Esophagus squamous epithelium (tissue), 5 donors: ENCODE data around the gene SDHAF3. TPM values are rescaled to one million over a fixed set of nuclear protein-coding genes. Genes with fewer than 3 reads are reported as not detected.

Source experiments
- DNase-seq: peaks from one replicate; lab custom pipeline; 2025; lab: John Stamatoyannopoulos, UW
- H3K27ac ChIP-seq, 4 donors: fragments of 200-600 bp; sonication (generic); one replicate each; pipeline ENCODE4 v1.5.1; 2016 to 2019; ENCODE audit warnings: mild to moderate bottlenecking in 1 of 4
- H3K27me3 ChIP-seq, 4 donors: fragments of 200-600 bp; sonication (generic); 1 replicate in 3 of 4; 2 replicates in 1 of 4; pipeline versions ENCODE4 v1.5.1 to v1.6.0; 2017 to 2021; ENCODE audit warnings: antibody characterized with exemption in 1 of 4
- H3K36me3 ChIP-seq, 3 donors: fragments of 200-600 bp; sonication (generic); one replicate each; pipeline ENCODE4 v1.5.1; 2016 to 2019
- H3K4me1 ChIP-seq, 3 donors: fragments of 200-600 bp; sonication (generic); one replicate each; pipeline ENCODE4 v1.5.1; 2017 to 2019
- H3K4me3 ChIP-seq, 4 donors: fragments of 200-600 bp; sonication (generic); 1 replicate in 3 of 4; 2 replicates in 1 of 4; pipeline ENCODE4 v1.5.1; 2016 to 2019; ENCODE audit warnings: mild to moderate bottlenecking in 2 of 4, moderate library complexity in 1 of 4
- H3K9me3 ChIP-seq, 3 donors: fragments of 200-600 bp; sonication (generic); one replicate each; pipeline ENCODE4 v1.5.1; 2016 to 2019
- CTCF ChIP-seq, 6 experiments: fragments of 450-650 bp in 4 of 6; fragments of 200-600 bp in 2 of 6; sonication (generic) in 2 of 6; IDR thresholded peaks; one replicate each; pipeline ENCODE4 v1.5.1; 2016 to 2019; ENCODE audit warnings: antibody characterized with exemption in 6 of 6, mild to moderate bottlenecking in 4 of 6, moderate library complexity in 4 of 6
- POLR2A ChIP-seq, 4 donors: fragments of 450-650 bp; IDR thresholded peaks; one replicate each; pipeline ENCODE4 v1.6.1; 2017; ENCODE audit warnings: antibody characterized with exemption in 4 of 4, mild to moderate bottlenecking in 4 of 4, moderate library complexity in 3 of 4
- WGBS, 2 donors: methylation state at CpG; one replicate each; pipeline ENCODE4 v1.1.5; 2018; 5-methylcytosine and 5-hydroxymethylcytosine counted together
- intact Hi-C: fragments of 100-400 bp; cut with DNase I; formaldehyde crosslinking; loops from one replicate; pipeline ENCODE4 v1.15.0; 2022
- total RNA-seq, 4 donors: library from RNA; depleted of rRNA; stranded (reverse); fragments of >200 nt; gene quantifications; one replicate each; pipeline ENCODE4 v1.1.0, GENCODE V29; 2016
- donor health status: DM: yes; HTN: yes; CAD: no.

The SDHAF3 gene
- total RNA-seq, 4 donors from 2014 or later = 6.4 to 13.6 (median 10.9) TPM

- no peaks in the 10 kb centered on the region for H3K9me3 ChIP-seq
- 77 to 86% methylated on average over 6 to 9 of the region's 15 CpGs for WGBS, 2 donors
- peaks cover 0 to 9% (median 3%) of the 10 kb centered on the region in 3 donors for H3K4me1 ChIP-seq
- DNase-seq = no peak
- TF ChIP-seq CTCF (IDR thresholded peaks at IDR 0.05) = no peak
- no peak for TF ChIP-seq POLR2A (IDR thresholded peaks at IDR 0.05)
- H3K27ac ChIP-seq = no peak overlapping the region
- no peaks in the 10 kb centered on the region for H3K36me3 ChIP-seq
- intact Hi-C loops = no loop called here
- no peak overlapping the region for H3K4me3 ChIP-seq
- no peaks in the 10 kb centered on the region for H3K27me3 ChIP-seq
These were observed 9.1 kb downstream of the SDHAF3 start for GRCh38 chr7:97126483-97127171.

GRCh38 chr7:97128736-97129135, 11.2 kb downstream of the SDHAF3 start:
- H3K27ac ChIP-seq = no peak overlapping the region
- H3K27me3 ChIP-seq = no peaks in the 10 kb centered on the region
- H3K36me3 ChIP-seq = no peaks in the 10 kb centered on the region
- no peak overlapping the region for H3K4me3 ChIP-seq
- H3K4me1 ChIP-seq = peaks cover 0 to 9% (median 3%) of the 10 kb centered on the region in 3 donors
- no peak for TF ChIP-seq CTCF (IDR thresholded peaks at IDR 0.05)
- TF ChIP-seq POLR2A (IDR thresholded peaks at IDR 0.05) = no peak
- H3K9me3 ChIP-seq = no peaks in the 10 kb centered on the region
- WGBS, 2 donors = 86 to 92% methylated on average over 1 of the region's 1 CpG
- intact Hi-C loops = no loop called here
- DNase-seq = no peak

GRCh38 chr7:97130417-97131139, 13.1 kb downstream of the SDHAF3 start:
- Histone ChIP-seq H3K36me3 (no peaks in the 10 kb centered on the region), H3K9me3 (no peaks in the 10 kb centered on the region), H3K27ac (no peak overlapping the region), H3K4me1 (peaks cover 0 to 9% (median 3%) of the 10 kb centered on the region in 3 donors), H3K27me3 (no peaks in the 10 kb centered on the region), H3K4me3 (no peak overlapping the region)
- no peak for DNase-seq
- 52 to 56% methylated on average over 2 to 3 of the region's 6 CpGs for WGBS, 2 donors
- TF ChIP-seq POLR2A (IDR thresholded peaks at IDR 0.05) (no peak), CTCF (IDR thresholded peaks at IDR 0.05) (no peak)
- intact Hi-C loops = no loop called here

DNA sequence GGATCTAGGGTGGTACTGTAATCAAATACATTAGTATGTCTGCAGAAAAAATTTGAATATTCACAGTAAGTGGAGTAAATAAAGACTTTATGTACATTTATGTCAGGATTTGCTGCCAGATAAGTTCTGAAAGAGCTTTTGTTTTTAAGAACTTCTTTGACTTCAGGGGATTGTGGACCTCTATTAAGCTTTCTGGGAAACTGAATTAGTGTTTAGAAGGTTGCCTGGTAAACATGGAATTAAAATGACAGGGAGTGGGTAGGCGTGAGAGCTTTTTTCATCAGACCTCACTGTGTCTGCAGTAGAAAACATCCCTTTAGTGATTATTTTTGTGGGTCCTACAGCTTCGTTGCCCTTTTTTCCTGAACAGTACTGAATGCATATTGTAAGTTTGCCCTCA, 15.7 kb downstream of the SDHAF3 start:
- no peaks in the 10 kb centered on the region for H3K9me3 ChIP-seq
- peaks cover 0 to 3% (median 0%) of the 10 kb centered on the region in 3 donors for H3K36me3 ChIP-seq
- DNase-seq = no peak
- 71 to 83% methylated on average over 2 of the region's 2 CpGs for WGBS, 2 donors
- peaks cover 0 to 9% (median 3%) of the 10 kb centered on the region in 3 donors for H3K4me1 ChIP-seq
- no peaks in the 10 kb centered on the region for H3K27me3 ChIP-seq
- no peak overlapping the region for H3K4me3 ChIP-seq
- no peak for TF ChIP-seq POLR2A (IDR thresholded peaks at IDR 0.05)
- no peak for TF ChIP-seq CTCF (IDR thresholded peaks at IDR 0.05)
- no peak overlapping the region for H3K27ac ChIP-seq
- intact Hi-C loops = no loop called here

- Histone ChIP-seq H3K9me3 (peaks cover 0 to 29% (median 0%) of the 10 kb centered on the region in 3 donors), H3K4me3 (no peak overlapping the region), H3K36me3 (peaks cover 0 to 32% (median 0%) of the 10 kb centered on the region in 3 donors), H3K27ac (no peak overlapping the region), H3K27me3 (no peaks in the 10 kb centered on the region), H3K4me1 (no peaks in the 10 kb centered on the region)
- 100% methylated on average over 7 of the region's 8 CpGs; no CpG with 5 or more reads in 1 of the 2 donors for WGBS, 2 donors
- intact Hi-C loops = no loop called here
- no peak for DNase-seq
- no peak for TF ChIP-seq CTCF (IDR thresholded peaks at IDR 0.05)
- TF ChIP-seq POLR2A (IDR thresholded peaks at IDR 0.05) = no peak
These were observed 21.3 kb downstream of the SDHAF3 start for GRCh38 chr7:97138830-97139229.
